ENCODE results near the gene FBXL22.

FBXL22 gene

GRCh38 chr15:63597038-63597790 lies at the start of gene FBXL22:
Gene FBXL22, plus strand, starts transcription at chr15:63597387. Its CDS starts 6 bp downstream, at chr15:63597393.
- TF ChIP-seq CTCF (IDR thresholded peaks at IDR 0.05; ENCODE audit: borderline replicate concordance, control extremely low read depth, extremely low read depth, insufficient read depth, missing control alignments): no peak
- in situ Hi-C loops (cut with MboI; ENCODE audit: low sequenced_read_pairs, unreplicated experiment): no loop called here
- DNase-seq (ENCODE audit: low spot score): no peak

GRCh38 chr15:63551400-63551799 lies 45.8 kb upstream of the FBXL22 start:
- in situ Hi-C loops (cut with MboI; ENCODE audit: low sequenced_read_pairs, unreplicated experiment): no loop called here
- DNase-seq (ENCODE audit: low spot score): no peak
- no peak for TF ChIP-seq CTCF (IDR thresholded peaks at IDR 0.05; ENCODE audit: borderline replicate concordance, control extremely low read depth, extremely low read depth, insufficient read depth, missing control alignments)

GRCh38 chr15:63553388-63553791 lies 43.8 kb upstream of the FBXL22 start:
- DNase-seq (ENCODE audit: low spot score): no peak
- no peak for TF ChIP-seq CTCF (IDR thresholded peaks at IDR 0.05; ENCODE audit: borderline replicate concordance, control extremely low read depth, extremely low read depth, insufficient read depth, missing control alignments)
- in situ Hi-C loops (cut with MboI; ENCODE audit: low sequenced_read_pairs, unreplicated experiment): no loop called here

GRCh38 chr15:63554337-63554927 lies 42.8 kb upstream of the FBXL22 start:
- in situ Hi-C loops (cut with MboI; ENCODE audit: low sequenced_read_pairs, unreplicated experiment): no loop called here
- TF ChIP-seq CTCF (IDR thresholded peaks at IDR 0.05; ENCODE audit: borderline replicate concordance, control extremely low read depth, extremely low read depth, insufficient read depth, missing control alignments): no peak
- DNase-seq (ENCODE audit: low spot score): no peak

GRCh38 chr15:63555507-63555906 lies 41.7 kb upstream of the FBXL22 start:
- TF ChIP-seq CTCF (IDR thresholded peaks at IDR 0.05; ENCODE audit: borderline replicate concordance, control extremely low read depth, extremely low read depth, insufficient read depth, missing control alignments): no peak
- in situ Hi-C loops (cut with MboI; ENCODE audit: low sequenced_read_pairs, unreplicated experiment): no loop called here
- no peak for DNase-seq (ENCODE audit: low spot score)

GRCh38 chr15:63556246-63556645 lies 40.9 kb upstream of the FBXL22 start:
- in situ Hi-C loops (cut with MboI; ENCODE audit: low sequenced_read_pairs, unreplicated experiment): no loop called here
- TF ChIP-seq CTCF (IDR thresholded peaks at IDR 0.05; ENCODE audit: borderline replicate concordance, control extremely low read depth, extremely low read depth, insufficient read depth, missing control alignments): no peak
- no peak for DNase-seq (ENCODE audit: low spot score)
